HFFc6 (cell line): Measurements from ENCODE around the gene HRG. TPM values are rescaled to one million over a fixed set of nuclear protein-coding genes. Genes with fewer than 3 reads are reported as not detected.
"Not testable (repeated sequence)": the region's sequence is repeated elsewhere in the genome, so short reads cannot be mapped to it uniquely, and the experiment has no call there.

Experiments used
- DNase-seq: peaks from one replicate; pipeline ENCODE4 v3.0.0-alpha.2; 2018
- H3K27ac Mint-ChIP-seq: 2 replicates; pipeline ENCODE4 v1.8.0; 2020; ENCODE audit warnings: mild to moderate bottlenecking, mixed read lengths
- H3K27me3 Mint-ChIP-seq: 2 replicates; pipeline ENCODE4 v1.8.0; 2021; ENCODE audit warnings: mild to moderate bottlenecking, moderate library complexity, mixed read lengths; ENCODE audit not compliant: insufficient read depth
- H3K36me3 Mint-ChIP-seq: 2 replicates; pipeline ENCODE4 v1.8.0; 2021; ENCODE audit warnings: low read depth, mixed read lengths
- H3K4me1 Mint-ChIP-seq: 2 replicates; pipeline ENCODE4 v1.8.0; 2020; ENCODE audit warnings: low read depth, mixed read lengths
- H3K4me3 Mint-ChIP-seq: 2 replicates; pipeline ENCODE4 v1.8.0; 2020; ENCODE audit warnings: mild to moderate bottlenecking, moderate library complexity, mixed read lengths
- H3K9me3 Mint-ChIP-seq: 2 replicates; pipeline ENCODE4 v1.8.0; 2020; ENCODE audit warnings: mild to moderate bottlenecking, mixed read lengths
- CTCF ChIP-seq: fragments of 200-600 bp; sonication (generic); IDR thresholded peaks from 2 replicates; pipeline ENCODE4 v1.5.0; 2021; ENCODE audit warnings: antibody characterized with exemption, mild to moderate bottlenecking
- total RNA-seq, 6 experiments: library from RNA; stranded (reverse); fragmentation: NEBNext Ultra II Directional; extraction: Animal tissue kit (Norgen Biotek cat#: 25700); gene quantifications; 2 replicates in 1 of 6; 3 replicates in 5 of 6; pipeline ENCODE4 v1.2.3, GENCODE V29; 2021

The HRG gene
- total RNA-seq, 6 experiments from 2014 or later = not detected

DNA sequence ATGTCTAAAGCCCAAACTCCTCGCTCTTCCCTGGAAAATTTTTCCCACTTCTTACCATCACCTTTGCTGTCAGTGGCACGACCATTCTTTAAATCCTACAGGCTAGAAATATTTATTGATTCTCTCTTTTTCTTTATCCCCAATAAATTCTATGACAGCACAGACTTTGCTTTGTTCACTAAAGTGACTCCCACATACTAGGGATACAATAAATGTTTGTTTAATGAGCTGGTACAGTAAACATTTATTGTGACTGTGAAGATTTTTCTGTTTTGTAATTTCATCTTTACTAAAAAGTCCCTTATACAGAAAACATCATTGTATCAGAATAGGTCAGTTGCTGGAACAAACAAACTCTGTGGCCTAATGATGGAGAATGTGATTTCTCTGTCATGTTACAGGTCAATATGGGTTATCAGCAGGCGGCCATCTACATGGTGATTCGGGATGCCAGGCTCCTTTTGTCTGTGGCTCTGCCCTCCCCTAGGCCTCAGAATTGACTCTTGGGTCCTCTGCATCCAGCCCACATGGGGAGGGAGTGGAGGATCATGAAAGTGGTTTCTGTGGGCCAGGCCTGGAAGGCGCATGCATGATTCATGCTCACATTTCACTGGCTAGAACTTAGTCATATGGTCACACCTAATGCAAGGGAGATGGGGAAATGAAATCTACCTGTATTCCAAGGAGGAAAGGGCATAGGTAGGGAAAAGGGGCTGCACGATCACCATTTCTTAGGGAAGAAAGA lies 28.6 kb downstream of the HRG start:
- DNase-seq = no peak
- no peak for TF ChIP-seq CTCF
- Mint-ChIP-seq H3K4me3 (no peak overlapping the region), H3K27ac (no peak overlapping the region), H3K27me3 (peaks cover 14% of the 10 kb centered on the region), H3K4me1 (no peaks in the 10 kb centered on the region), H3K36me3 (no peaks in the 10 kb centered on the region), H3K9me3 (no peaks in the 10 kb centered on the region)

DNA sequence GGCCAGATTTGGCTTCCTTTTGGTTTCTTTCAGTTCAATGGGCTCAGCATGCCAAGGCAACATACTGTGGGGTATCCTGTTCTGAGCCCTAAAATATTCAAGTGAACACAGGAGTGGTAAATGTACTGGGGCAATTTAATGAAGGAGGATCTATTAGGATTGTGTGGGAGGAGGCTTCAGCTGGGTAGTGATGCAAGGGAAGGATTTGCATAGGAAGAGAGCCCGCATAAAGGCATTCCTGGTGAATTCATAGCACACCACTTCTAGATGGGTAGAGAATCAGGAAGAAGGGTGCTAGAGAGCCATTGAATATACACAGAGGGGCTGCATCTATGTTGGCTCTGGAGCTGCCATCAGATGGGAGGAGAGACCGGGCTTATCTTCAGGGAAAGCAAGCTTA lies 30.7 kb downstream of the HRG start:
- Mint-ChIP-seq H3K27me3 (peaks cover 15% of the 10 kb centered on the region; the same call in 1 of the 2 replicates), H3K27ac (no peak overlapping the region), H3K9me3 (no peaks in the 10 kb centered on the region), H3K4me3 (no peak overlapping the region), H3K4me1 (peaks cover 6% of the 10 kb centered on the region; the same call in 1 of the 2 replicates), H3K36me3 (no peaks in the 10 kb centered on the region)
- no peak for TF ChIP-seq CTCF
- no peak for DNase-seq

GRCh38 chr3:186697510-186697909 lies 31.7 kb downstream of the HRG start:
- Mint-ChIP-seq H3K4me1 (peaks cover 6% of the 10 kb centered on the region; the same call in 1 of the 2 replicates), H3K27ac (no peak overlapping the region), H3K27me3 (peaks cover 18% of the 10 kb centered on the region), H3K36me3 (no peaks in the 10 kb centered on the region), H3K9me3 (no peaks in the 10 kb centered on the region), H3K4me3 (no peak overlapping the region)
- DNase-seq = no peak
- no peak for TF ChIP-seq CTCF

- no peaks in the 10 kb centered on the region for H3K36me3 Mint-ChIP-seq
- H3K9me3 Mint-ChIP-seq = no peaks in the 10 kb centered on the region
- no peak overlapping the region; the same call in 1 of the 2 replicates for H3K27ac Mint-ChIP-seq
- no peak for DNase-seq
- H3K27me3 Mint-ChIP-seq = peaks cover 12% of the 10 kb centered on the region
- H3K4me1 Mint-ChIP-seq = peaks cover 6% of the 10 kb centered on the region; the same call in 1 of the 2 replicates
- TF ChIP-seq CTCF = no peak
- no peak overlapping the region for H3K4me3 Mint-ChIP-seq
Observed at GRCh38 chr3:186700267-186700666, 34.5 kb downstream of the HRG start.

DNA sequence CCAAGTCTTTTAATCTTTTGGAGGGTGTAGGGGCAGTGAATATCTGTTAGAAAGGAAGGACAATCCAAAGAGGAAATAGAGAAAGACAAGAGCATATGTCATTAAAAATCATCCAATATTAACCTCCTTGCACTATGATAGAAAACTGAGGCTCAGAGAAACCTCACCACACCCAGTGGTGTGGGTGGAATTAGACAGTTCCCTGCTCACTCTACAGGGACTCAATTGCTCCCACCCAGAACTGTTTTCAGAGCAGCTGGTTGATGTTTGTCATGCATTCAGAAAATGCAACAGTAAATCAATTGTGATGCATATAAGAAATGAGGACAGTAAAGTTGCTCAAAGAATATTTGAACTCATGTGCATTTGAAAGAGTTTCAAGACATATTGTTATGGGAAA lies 36.6 kb downstream of the HRG start:
- H3K27me3 Mint-ChIP-seq = peaks cover 13% of the 10 kb centered on the region
- DNase-seq, H3K9me3 Mint-ChIP-seq, H3K36me3 Mint-ChIP-seq, H3K4me3 Mint-ChIP-seq, H3K27ac Mint-ChIP-seq, H3K4me1 Mint-ChIP-seq: not testable (repeated sequence)

- H3K27me3 Mint-ChIP-seq = peaks cover 21% of the 10 kb centered on the region
- H3K4me1 Mint-ChIP-seq = no peaks in the 10 kb centered on the region
- H3K36me3 Mint-ChIP-seq = no peaks in the 10 kb centered on the region
- no peaks in the 10 kb centered on the region for H3K9me3 Mint-ChIP-seq
- no peak for TF ChIP-seq CTCF
- H3K27ac Mint-ChIP-seq = no peak overlapping the region
- no peak overlapping the region for H3K4me3 Mint-ChIP-seq
- no peak for DNase-seq
Observed at GRCh38 chr3:186705882-186706780, 40.3 kb downstream of the HRG start.
